Thyroid gland (tissue), 4 donors: Measurements from ENCODE around the gene PKD1L1. TPM values are rescaled to one million over a fixed set of nuclear protein-coding genes. Genes with fewer than 3 reads are reported as not detected.

ENCODE experiments used
- DNase-seq, 2 donors: peaks; one replicate each; pipeline ENCODE4 v3.0.0-alpha.2; 2019
- H3K27ac ChIP-seq, 3 donors: fragments of 200-600 bp; sonication (generic); 1 replicate in 2 of 3; 2 replicates in 1 of 3; pipeline ENCODE4 v1.5.1; 2016 to 2019; ENCODE audit warnings: mild to moderate bottlenecking in 1 of 3, moderate library complexity in 1 of 3
- H3K27me3 ChIP-seq: fragments of 200-600 bp; sonication (generic); one replicate; pipeline ENCODE4 v1.5.1; 2019
- H3K36me3 ChIP-seq, 2 donors: fragments of 200-600 bp; sonication (generic); one replicate each; pipeline ENCODE4 v1.5.1; 2016 to 2019
- H3K4me1 ChIP-seq, 2 donors: fragments of 200-600 bp; sonication (generic); one replicate each; pipeline ENCODE4 v1.5.1; 2017 to 2019
- H3K4me3 ChIP-seq, 3 donors: fragments of 200-600 bp; sonication (generic); replicated peaks in 1 of 3; 1 replicate in 2 of 3; 2 replicates in 1 of 3; pipeline ENCODE4 v1.5.1; 2016; ENCODE audit warnings: mild to moderate bottlenecking in 1 of 3
- H3K9me3 ChIP-seq: fragments of 200-600 bp; sonication (generic); one replicate; pipeline ENCODE4 v1.5.1; 2017
- POLR2A ChIP-seq, 2 donors: fragments of 450-650 bp; IDR thresholded peaks; one replicate each; pipeline ENCODE4 v1.6.1; 2017; ENCODE audit warnings: antibody characterized with exemption in 2 of 2, mild to moderate bottlenecking in 2 of 2, moderate library complexity in 1 of 2
- WGBS, 2 donors: methylation state at CpG; one replicate each; pipeline ENCODE4 v1.1.5; 2017; 5-methylcytosine and 5-hydroxymethylcytosine counted together
- intact Hi-C: fragments of 100-400 bp; cut with DNase I; formaldehyde crosslinking; loops from one replicate; pipeline ENCODE4 v1.15.1; 2023
- total RNA-seq, 4 donors: library from RNA; depleted of rRNA; stranded (reverse); fragments of >200 nt; gene quantifications; one replicate each; pipeline ENCODE4 v1.2.3, GENCODE V29; 2016
- TF ChIP-seq, protein P1 (sequence below), 6 experiments: fragments of 200-600 bp in 3 of 6; fragments of 450-650 bp in 3 of 6; sonication (generic) in 3 of 6; IDR thresholded peaks; one replicate each; pipeline ENCODE4 v1.5.1; 2016 to 2019; ENCODE audit warnings: antibody characterized with exemption in 6 of 6, mild to moderate bottlenecking in 2 of 6, inconsistent platforms in 1 of 6, moderate library complexity in 1 of 6

PKD1L1 gene
- total RNA-seq, 4 donors from 2014 or later: under 0.01 to 0.17 (median 0.14) TPM

DNA sequence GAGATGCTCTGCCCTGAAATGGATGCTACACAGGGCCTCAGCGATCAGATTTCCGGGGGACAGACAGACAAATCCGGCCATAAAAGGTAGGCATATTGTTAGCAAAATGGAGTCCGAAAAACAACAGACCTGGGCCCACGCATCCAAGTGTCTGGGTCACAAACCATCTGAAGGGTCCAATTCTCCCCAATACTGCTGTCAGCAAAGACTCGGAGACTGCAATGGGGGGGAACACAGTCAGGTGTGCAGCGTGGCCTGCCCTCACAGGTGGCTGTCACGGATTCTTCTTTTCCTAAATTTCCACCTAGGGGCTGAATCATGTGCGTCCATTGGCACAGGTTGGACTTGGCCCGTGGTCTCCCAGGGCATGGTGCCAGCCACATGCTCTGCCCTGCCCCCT is 12.9 kb downstream of the PKD1L1 start:
- peaks cover 0 to 9% of the 10 kb centered on the region in 2 donors for H3K4me1 ChIP-seq
- H3K27me3 ChIP-seq: no peaks in the 10 kb centered on the region
- H3K27ac ChIP-seq: no peak overlapping the region
- TF ChIP-seq, protein P1, sequence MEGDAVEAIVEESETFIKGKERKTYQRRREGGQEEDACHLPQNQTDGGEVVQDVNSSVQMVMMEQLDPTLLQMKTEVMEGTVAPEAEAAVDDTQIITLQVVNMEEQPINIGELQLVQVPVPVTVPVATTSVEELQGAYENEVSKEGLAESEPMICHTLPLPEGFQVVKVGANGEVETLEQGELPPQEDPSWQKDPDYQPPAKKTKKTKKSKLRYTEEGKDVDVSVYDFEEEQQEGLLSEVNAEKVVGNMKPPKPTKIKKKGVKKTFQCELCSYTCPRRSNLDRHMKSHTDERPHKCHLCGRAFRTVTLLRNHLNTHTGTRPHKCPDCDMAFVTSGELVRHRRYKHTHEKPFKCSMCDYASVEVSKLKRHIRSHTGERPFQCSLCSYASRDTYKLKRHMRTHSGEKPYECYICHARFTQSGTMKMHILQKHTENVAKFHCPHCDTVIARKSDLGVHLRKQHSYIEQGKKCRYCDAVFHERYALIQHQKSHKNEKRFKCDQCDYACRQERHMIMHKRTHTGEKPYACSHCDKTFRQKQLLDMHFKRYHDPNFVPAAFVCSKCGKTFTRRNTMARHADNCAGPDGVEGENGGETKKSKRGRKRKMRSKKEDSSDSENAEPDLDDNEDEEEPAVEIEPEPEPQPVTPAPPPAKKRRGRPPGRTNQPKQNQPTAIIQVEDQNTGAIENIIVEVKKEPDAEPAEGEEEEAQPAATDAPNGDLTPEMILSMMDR (IDR thresholded peaks at IDR 0.05): no peak
- TF ChIP-seq POLR2A (IDR thresholded peaks at IDR 0.05): no peak
- no peak for DNase-seq
- H3K4me3 ChIP-seq: no peak overlapping the region
- no peaks in the 10 kb centered on the region for H3K36me3 ChIP-seq
- intact Hi-C loops: no loop called here
- no peaks in the 10 kb centered on the region for H3K9me3 ChIP-seq
- WGBS, 2 donors: 88 to 91% methylated on average over 10 of the region's 10 CpGs

DNA sequence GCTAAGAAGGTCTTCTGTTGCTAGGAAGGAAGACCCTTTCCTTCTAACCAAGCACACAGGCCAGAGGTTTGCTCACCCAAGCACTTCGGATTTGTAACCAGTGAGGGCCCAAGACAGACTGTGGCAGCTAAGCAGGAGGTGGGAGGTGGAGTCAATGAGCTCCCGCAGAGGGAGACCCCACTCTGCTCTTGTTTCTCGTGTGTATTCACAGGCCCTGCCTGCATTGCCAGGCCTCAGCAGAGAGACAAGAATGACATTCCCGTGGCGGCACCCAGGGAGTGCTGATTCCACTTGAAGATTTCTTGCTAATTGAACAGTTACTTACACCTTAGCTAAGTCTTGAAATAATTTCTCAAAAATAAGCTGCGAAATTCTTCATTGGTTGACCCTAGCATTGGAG is 13.4 kb downstream of the PKD1L1 start:
- Histone ChIP-seq H3K27ac (no peak overlapping the region), H3K9me3 (no peaks in the 10 kb centered on the region), H3K4me1 (peaks cover 0 to 8% of the 10 kb centered on the region in 2 donors), H3K4me3 (no peak overlapping the region), H3K36me3 (no peaks in the 10 kb centered on the region), H3K27me3 (no peaks in the 10 kb centered on the region)
- no peak for DNase-seq
- WGBS, 2 donors: 71 to 78% methylated on average over 6 of the region's 6 CpGs
- intact Hi-C loops: no loop called here
- no peak for TF ChIP-seq POLR2A (IDR thresholded peaks at IDR 0.05)
- TF ChIP-seq, protein P1 (IDR thresholded peaks at IDR 0.05): no peak

DNA sequence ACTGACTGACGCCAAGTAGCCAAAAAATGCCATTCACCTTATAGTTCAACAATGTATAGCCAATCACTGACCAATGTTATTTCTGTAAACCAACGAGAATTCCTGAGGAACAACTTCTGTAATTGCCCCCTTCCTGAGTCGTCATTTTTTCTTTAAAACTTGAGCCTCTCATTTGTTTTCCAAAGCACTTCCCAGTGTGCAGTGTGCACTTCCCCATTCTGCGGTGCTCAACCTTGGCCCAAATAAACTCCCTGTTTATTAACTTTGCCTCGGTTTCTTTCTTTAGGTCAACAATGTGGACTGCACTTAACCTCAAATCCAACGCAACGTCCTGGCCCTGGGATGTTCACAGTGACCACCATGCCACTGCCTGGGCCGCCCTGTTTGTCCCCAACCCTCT is 15.1 kb downstream of the PKD1L1 start:
- H3K36me3 ChIP-seq: no peaks in the 10 kb centered on the region
- H3K9me3 ChIP-seq: no peaks in the 10 kb centered on the region
- no peak overlapping the region for H3K4me3 ChIP-seq
- no peak for DNase-seq
- intact Hi-C loops: no loop called here
- H3K4me1 ChIP-seq: peaks cover 0 to 8% of the 10 kb centered on the region in 2 donors
- WGBS, 2 donors: 76% methylated on average over 8 of the region's 8 CpGs
- H3K27me3 ChIP-seq: no peaks in the 10 kb centered on the region
- H3K27ac ChIP-seq: no peak overlapping the region
- TF ChIP-seq, protein P1 (IDR thresholded peaks at IDR 0.05): no peak
- no peak for TF ChIP-seq POLR2A (IDR thresholded peaks at IDR 0.05)

DNA sequence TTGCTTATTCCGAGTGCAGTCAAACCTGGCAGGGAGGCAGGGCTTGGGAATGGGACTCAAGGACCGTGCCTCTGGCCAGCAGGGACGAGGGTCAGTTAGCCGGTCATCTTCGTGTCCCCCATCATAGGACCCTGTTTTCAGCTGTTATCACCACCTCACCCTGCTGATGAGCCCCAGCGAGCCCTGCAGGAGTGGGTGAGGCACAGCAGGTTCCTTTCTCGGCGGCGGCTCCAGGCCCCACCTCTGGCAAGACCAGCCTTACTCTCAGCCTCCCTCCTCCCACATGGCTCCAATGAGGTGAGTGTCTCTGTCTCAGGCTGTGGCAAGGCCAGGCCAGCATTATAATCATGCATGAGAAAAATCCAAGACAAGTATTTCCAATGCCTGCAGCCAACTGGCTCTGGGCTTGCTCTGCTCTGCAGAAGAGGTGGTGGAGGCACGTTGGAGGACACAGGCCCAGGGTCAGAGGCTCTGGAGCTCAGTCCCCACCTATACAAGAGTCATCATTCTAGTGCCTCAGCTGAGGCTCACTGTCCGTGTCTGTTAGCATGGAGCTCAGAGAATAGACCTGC is 15.7 kb downstream of the PKD1L1 start:
- no peaks in the 10 kb centered on the region for H3K36me3 ChIP-seq
- peaks cover 0 to 5% of the 10 kb centered on the region in 2 donors for H3K4me1 ChIP-seq
- H3K4me3 ChIP-seq: no peak overlapping the region
- H3K9me3 ChIP-seq: no peaks in the 10 kb centered on the region
- TF ChIP-seq, protein P1 (IDR thresholded peaks at IDR 0.05): no peak
- TF ChIP-seq POLR2A (IDR thresholded peaks at IDR 0.05): no peak
- DNase-seq: no peak
- intact Hi-C loops: no loop called here
- no peak overlapping the region for H3K27ac ChIP-seq
- WGBS, 2 donors: 87 to 91% methylated on average over 11 of the region's 11 CpGs
- H3K27me3 ChIP-seq: no peaks in the 10 kb centered on the region

DNA sequence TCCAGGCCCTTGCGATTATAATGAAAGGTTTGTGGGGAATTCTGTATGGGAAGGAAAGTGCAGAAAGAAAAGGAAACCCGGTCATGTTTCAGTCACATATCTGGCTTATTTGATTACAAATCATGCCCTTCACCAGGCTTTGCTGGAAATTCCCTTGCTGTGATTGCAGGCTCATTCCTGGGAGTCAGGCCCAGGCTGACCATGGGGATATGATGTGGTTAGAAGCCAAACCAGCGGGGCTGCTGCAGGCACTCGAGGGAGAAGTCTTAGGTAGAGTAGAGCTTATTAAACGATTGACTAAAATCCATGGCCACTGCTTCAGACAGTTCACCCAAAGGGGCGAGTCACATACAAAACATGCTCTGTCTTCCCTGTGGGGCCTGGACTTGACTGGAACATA is 16.2 kb downstream of the PKD1L1 start:
- Histone ChIP-seq H3K4me1 (peaks cover 0 to under 1% of the 10 kb centered on the region in 2 donors), H3K4me3 (no peak overlapping the region), H3K9me3 (no peaks in the 10 kb centered on the region), H3K27ac (no peak overlapping the region), H3K36me3 (no peaks in the 10 kb centered on the region), H3K27me3 (no peaks in the 10 kb centered on the region)
- TF ChIP-seq, protein P1 (IDR thresholded peaks at IDR 0.05): no peak
- TF ChIP-seq POLR2A (IDR thresholded peaks at IDR 0.05): no peak
- DNase-seq: no peak
- intact Hi-C loops: no loop called here
- 64 to 66% methylated on average over 6 of the region's 6 CpGs for WGBS, 2 donors
